ENCODE data around the gene CD34. TPM values are rescaled to one million over a fixed set of nuclear protein-coding genes. Genes with fewer than 3 reads are reported as not detected.

The CD34 gene
- polyA plus RNA-seq, 1 donor from 2014 or later, result not detected

GRCh38 chr1:207946756-207947155 is 35.8 kb upstream of the CD34 start:
- Histone ChIP-seq H3K79me2 (replicated peaks; ENCODE audit: insufficient read depth, low read length) (no peaks in the 10 kb centered on the region), H3K36me3 (ENCODE audit: insufficient read depth, low read length) (no peaks in the 10 kb centered on the region)

GRCh38 chr1:207944571-207944970 is 33.6 kb upstream of the CD34 start:
- no peak overlapping the region for H3K9ac ChIP-seq (ENCODE audit: low read length)
- no peaks in the 10 kb centered on the region for H3K27me3 ChIP-seq (ENCODE audit: insufficient read depth, low read depth, low read length)
- H3K9me2 ChIP-seq (ENCODE audit: insufficient read depth, low read length), result no peaks in the 10 kb centered on the region
- no peak overlapping the region for H3K4me3 ChIP-seq (ENCODE audit: low read length)
- H3K4me2 ChIP-seq (ENCODE audit: low read length), result no peak overlapping the region
- no peak overlapping the region for H2AFZ ChIP-seq (ENCODE audit: low read depth, low read length)
- H3K79me2 ChIP-seq (replicated peaks; ENCODE audit: insufficient read depth, low read length), result no peaks in the 10 kb centered on the region
- H4K20me1 ChIP-seq (ENCODE audit: insufficient read depth), result no peaks in the 10 kb centered on the region
- H3K9me3 ChIP-seq (ENCODE audit: low read length), result no peaks in the 10 kb centered on the region
- H3K27ac ChIP-seq (ENCODE audit: low read length), result no peak overlapping the region
- no peaks in the 10 kb centered on the region for H3K36me3 ChIP-seq (ENCODE audit: insufficient read depth, low read length)
- H3F3A ChIP-seq (ENCODE audit: insufficient read depth, low read length, poor library complexity, severe bottlenecking), result no peaks in the 10 kb centered on the region
- no peak for TF ChIP-seq RAD21 (conservative IDR thresholded peaks at IDR 0.05)
- no peak for TF ChIP-seq CTCF (IDR thresholded peaks at IDR 0.05; ENCODE audit: poor library complexity, severe bottlenecking)
- no peak for TF ChIP-seq EZH2 (IDR thresholded peaks at IDR 0.05; ENCODE audit: borderline replicate concordance, insufficient read depth, low read length, poor library complexity, severe bottlenecking)
- no peak for TF ChIP-seq REST (IDR thresholded peaks at IDR 0.05; ENCODE audit: borderline replicate concordance)
- no peak for TF ChIP-seq POLR2AphosphoS5 (IDR thresholded peaks at IDR 0.05)
- no peak for TF ChIP-seq SMC3 (conservative IDR thresholded peaks at IDR 0.05; ENCODE audit: poor library complexity)

More at GRCh38 chr1:207946756-207947155, 35.8 kb upstream of the CD34 start:
- no peak overlapping the region for H2AFZ ChIP-seq (ENCODE audit: low read depth, low read length)
- H3K4me3 ChIP-seq (ENCODE audit: low read length), result no peak overlapping the region
- H3F3A ChIP-seq (ENCODE audit: insufficient read depth, low read length, poor library complexity, severe bottlenecking), result no peaks in the 10 kb centered on the region
- H3K27ac ChIP-seq (ENCODE audit: low read length), result no peak overlapping the region
- H3K9me3 ChIP-seq (ENCODE audit: low read length), result no peaks in the 10 kb centered on the region
- no peak for TF ChIP-seq MXI1 (conservative IDR thresholded peaks at IDR 0.05; ENCODE audit: poor library complexity, severe bottlenecking)
- TF ChIP-seq EP300 (conservative IDR thresholded peaks at IDR 0.05; ENCODE audit: poor library complexity, severe bottlenecking), result no peak
- TF ChIP-seq CTCF (IDR thresholded peaks at IDR 0.05; ENCODE audit: poor library complexity, severe bottlenecking), result no peak
- no peak for TF ChIP-seq EZH2 (IDR thresholded peaks at IDR 0.05; ENCODE audit: borderline replicate concordance, insufficient read depth, low read length, poor library complexity, severe bottlenecking)
- no peak for TF ChIP-seq SMC3 (conservative IDR thresholded peaks at IDR 0.05; ENCODE audit: poor library complexity)
- no peak for TF ChIP-seq POLR2AphosphoS5 (IDR thresholded peaks at IDR 0.05)
- TF ChIP-seq REST (IDR thresholded peaks at IDR 0.05; ENCODE audit: borderline replicate concordance), result no peak
- TF ChIP-seq TAF1 (IDR thresholded peaks at IDR 0.05; ENCODE audit: low read depth), result no peak
- TF ChIP-seq RAD21 (conservative IDR thresholded peaks at IDR 0.05), result no peak
- H3K4me2 ChIP-seq (ENCODE audit: low read length), result no peak overlapping the region
- no peaks in the 10 kb centered on the region for H3K9me2 ChIP-seq (ENCODE audit: insufficient read depth, low read length)
- H4K20me1 ChIP-seq (ENCODE audit: insufficient read depth), result no peaks in the 10 kb centered on the region
- no peaks in the 10 kb centered on the region for H3K27me3 ChIP-seq (ENCODE audit: insufficient read depth, low read depth, low read length)
- H3K9ac ChIP-seq (ENCODE audit: low read length), result no peak overlapping the region

Data from neural cell (in vitro differentiated cells).